K562 (cell line): Measurements from ENCODE around the gene ZFP62. TPM values are rescaled to one million over a fixed set of nuclear protein-coding genes. Genes with fewer than 3 reads are reported as not detected.

Experiments used
- BMI1 ChIP-seq: fragments of 150-350 bp; IDR thresholded peaks from 2 replicates; pipeline ENCODE4 v1.6.1; 2014; ENCODE audit warnings: low read length
- ETS1 ChIP-seq: conservative IDR thresholded peaks from 2 replicates; pipeline ENCODE4 v1.6.1; 2011; ENCODE audit warnings: low read depth, mild to moderate bottlenecking, low read length; ENCODE audit not compliant: control insufficient read depth
- MECOM ChIP-seq: fragments of 250-450 bp; sonication (Bioruptor Pico); IDR thresholded peaks from 2 replicates; pipeline ENCODE4 v1.8.0; 2022; ENCODE audit warnings: inconsistent platforms
- NKRF ChIP-seq: fragments of 450-650 bp; IDR thresholded peaks from 2 replicates; pipeline ENCODE4 v1.6.1; 2016; ENCODE audit warnings: borderline replicate concordance
- PPARD ChIP-seq: fragments of 250-450 bp; sonication (Bioruptor Pico); IDR thresholded peaks from 2 replicates; pipeline ENCODE4 v1.8.0; 2022; ENCODE audit warnings: inconsistent platforms, mild to moderate bottlenecking, moderate library complexity
- RFX7 ChIP-seq: fragments of 250-450 bp; sonication (Bioruptor Pico); IDR thresholded peaks from 2 replicates; pipeline ENCODE4 v1.5.1; 2021; ENCODE audit warnings: mild to moderate bottlenecking
- TAF7 ChIP-seq: fragments of 450-650 bp; IDR thresholded peaks from 2 replicates; pipeline ENCODE4 v1.6.1; 2016; ENCODE audit warnings: missing genetic modification characterization, missing compliant biosample characterization
- ZC3H8 ChIP-seq: fragments of 450-650 bp; IDR thresholded peaks from 2 replicates; pipeline ENCODE4 v1.6.1; 2017
- ZNF384 ChIP-seq: IDR thresholded peaks from 2 replicates; pipeline ENCODE4 v1.6.1; 2012; ENCODE audit warnings: low read depth, low read length, improper control_type of control experiment
- polyA plus RNA-seq, 8 experiments: library from polyadenylated mRNA; depleted of rRNA in 4 of 8; stranded (reverse) in 5 of 8; unstranded in 3 of 8; fragments of >200 nt; fragmentation: Nextera tagmentation in 2 of 8; fragmentation: Illumina TruSeq in 1 of 8; extraction: Ambion mirVana in 2 of 8; extraction: Trizol in 1 of 8; gene quantifications; 2 replicates each; pipeline versions ENCODE4 v1.2.1 to v1.2.3, GENCODE V29; 2011 to 2014; ENCODE audit warnings: inconsistent platforms in 1 of 8, missing spikeins in 1 of 8
- total RNA-seq, 7 experiments: library from RNA; depleted of rRNA in 6 of 7; stranded (reverse); fragments of >200 nt in 6 of 7; fragmentation: Illumina TruSeq in 2 of 7; extraction: Trizol in 2 of 7; gene quantifications; 2 replicates each; pipeline versions ENCODE4 v1.2.1 to v1.2.3, GENCODE V29; 2011 to 2021; ENCODE audit warnings: low replicate concordance in 1 of 7
- TF ChIP-seq, protein P1 (sequence below): fragments of 200-600 bp; sonication (generic); IDR thresholded peaks from one replicate; pipeline ENCODE4 v1.6.1; 2012; ENCODE audit warnings: mild to moderate bottlenecking, low read depth, low read length, inconsistent platforms
- TF ChIP-seq, protein P2 (sequence below): fragments of 250-450 bp; sonication (Bioruptor Pico); IDR thresholded peaks from 2 replicates; pipeline ENCODE4 v1.8.0; 2022; ENCODE audit warnings: inconsistent platforms

Gene ZFP62
- total and polyA plus RNA-seq, 9 of the 15 experiments (the other 6 are each of a cell fraction or from before 2014, with no cell fraction given): 12.2 to 37.5 (median 25.0) TPM

GRCh38 chr5:180810210-180810958, 50.7 kb downstream of the ZFP62 start (continued):
- TF ChIP-seq, protein P1, sequence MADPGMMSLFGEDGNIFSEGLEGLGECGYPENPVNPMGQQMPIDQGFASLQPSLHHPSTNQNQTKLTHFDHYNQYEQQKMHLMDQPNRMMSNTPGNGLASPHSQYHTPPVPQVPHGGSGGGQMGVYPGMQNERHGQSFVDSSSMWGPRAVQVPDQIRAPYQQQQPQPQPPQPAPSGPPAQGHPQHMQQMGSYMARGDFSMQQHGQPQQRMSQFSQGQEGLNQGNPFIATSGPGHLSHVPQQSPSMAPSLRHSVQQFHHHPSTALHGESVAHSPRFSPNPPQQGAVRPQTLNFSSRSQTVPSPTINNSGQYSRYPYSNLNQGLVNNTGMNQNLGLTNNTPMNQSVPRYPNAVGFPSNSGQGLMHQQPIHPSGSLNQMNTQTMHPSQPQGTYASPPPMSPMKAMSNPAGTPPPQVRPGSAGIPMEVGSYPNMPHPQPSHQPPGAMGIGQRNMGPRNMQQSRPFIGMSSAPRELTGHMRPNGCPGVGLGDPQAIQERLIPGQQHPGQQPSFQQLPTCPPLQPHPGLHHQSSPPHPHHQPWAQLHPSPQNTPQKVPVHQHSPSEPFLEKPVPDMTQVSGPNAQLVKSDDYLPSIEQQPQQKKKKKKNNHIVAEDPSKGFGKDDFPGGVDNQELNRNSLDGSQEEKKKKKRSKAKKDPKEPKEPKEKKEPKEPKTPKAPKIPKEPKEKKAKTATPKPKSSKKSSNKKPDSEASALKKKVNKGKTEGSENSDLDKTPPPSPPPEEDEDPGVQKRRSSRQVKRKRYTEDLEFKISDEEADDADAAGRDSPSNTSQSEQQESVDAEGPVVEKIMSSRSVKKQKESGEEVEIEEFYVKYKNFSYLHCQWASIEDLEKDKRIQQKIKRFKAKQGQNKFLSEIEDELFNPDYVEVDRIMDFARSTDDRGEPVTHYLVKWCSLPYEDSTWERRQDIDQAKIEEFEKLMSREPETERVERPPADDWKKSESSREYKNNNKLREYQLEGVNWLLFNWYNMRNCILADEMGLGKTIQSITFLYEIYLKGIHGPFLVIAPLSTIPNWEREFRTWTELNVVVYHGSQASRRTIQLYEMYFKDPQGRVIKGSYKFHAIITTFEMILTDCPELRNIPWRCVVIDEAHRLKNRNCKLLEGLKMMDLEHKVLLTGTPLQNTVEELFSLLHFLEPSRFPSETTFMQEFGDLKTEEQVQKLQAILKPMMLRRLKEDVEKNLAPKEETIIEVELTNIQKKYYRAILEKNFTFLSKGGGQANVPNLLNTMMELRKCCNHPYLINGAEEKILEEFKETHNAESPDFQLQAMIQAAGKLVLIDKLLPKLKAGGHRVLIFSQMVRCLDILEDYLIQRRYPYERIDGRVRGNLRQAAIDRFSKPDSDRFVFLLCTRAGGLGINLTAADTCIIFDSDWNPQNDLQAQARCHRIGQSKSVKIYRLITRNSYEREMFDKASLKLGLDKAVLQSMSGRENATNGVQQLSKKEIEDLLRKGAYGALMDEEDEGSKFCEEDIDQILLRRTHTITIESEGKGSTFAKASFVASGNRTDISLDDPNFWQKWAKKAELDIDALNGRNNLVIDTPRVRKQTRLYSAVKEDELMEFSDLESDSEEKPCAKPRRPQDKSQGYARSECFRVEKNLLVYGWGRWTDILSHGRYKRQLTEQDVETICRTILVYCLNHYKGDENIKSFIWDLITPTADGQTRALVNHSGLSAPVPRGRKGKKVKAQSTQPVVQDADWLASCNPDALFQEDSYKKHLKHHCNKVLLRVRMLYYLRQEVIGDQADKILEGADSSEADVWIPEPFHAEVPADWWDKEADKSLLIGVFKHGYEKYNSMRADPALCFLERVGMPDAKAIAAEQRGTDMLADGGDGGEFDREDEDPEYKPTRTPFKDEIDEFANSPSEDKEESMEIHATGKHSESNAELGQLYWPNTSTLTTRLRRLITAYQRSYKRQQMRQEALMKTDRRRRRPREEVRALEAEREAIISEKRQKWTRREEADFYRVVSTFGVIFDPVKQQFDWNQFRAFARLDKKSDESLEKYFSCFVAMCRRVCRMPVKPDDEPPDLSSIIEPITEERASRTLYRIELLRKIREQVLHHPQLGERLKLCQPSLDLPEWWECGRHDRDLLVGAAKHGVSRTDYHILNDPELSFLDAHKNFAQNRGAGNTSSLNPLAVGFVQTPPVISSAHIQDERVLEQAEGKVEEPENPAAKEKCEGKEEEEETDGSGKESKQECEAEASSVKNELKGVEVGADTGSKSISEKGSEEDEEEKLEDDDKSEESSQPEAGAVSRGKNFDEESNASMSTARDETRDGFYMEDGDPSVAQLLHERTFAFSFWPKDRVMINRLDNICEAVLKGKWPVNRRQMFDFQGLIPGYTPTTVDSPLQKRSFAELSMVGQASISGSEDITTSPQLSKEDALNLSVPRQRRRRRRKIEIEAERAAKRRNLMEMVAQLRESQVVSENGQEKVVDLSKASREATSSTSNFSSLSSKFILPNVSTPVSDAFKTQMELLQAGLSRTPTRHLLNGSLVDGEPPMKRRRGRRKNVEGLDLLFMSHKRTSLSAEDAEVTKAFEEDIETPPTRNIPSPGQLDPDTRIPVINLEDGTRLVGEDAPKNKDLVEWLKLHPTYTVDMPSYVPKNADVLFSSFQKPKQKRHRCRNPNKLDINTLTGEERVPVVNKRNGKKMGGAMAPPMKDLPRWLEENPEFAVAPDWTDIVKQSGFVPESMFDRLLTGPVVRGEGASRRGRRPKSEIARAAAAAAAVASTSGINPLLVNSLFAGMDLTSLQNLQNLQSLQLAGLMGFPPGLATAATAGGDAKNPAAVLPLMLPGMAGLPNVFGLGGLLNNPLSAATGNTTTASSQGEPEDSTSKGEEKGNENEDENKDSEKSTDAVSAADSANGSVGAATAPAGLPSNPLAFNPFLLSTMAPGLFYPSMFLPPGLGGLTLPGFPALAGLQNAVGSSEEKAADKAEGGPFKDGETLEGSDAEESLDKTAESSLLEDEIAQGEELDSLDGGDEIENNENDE: no peak
- TF ChIP-seq NKRF (peak; percentile 61; the same call in 1 of the 2 replicates), BMI1 (no peak), ZNF384 (0 out of 2 replicates have a peak, but pooled peaks have one; percentile 29), PPARD (CRISPR knock-in tag) (no peak), TAF7 (tag) (peak; percentile 81; the same call in 1 of the 2 replicates), MECOM (CRISPR knock-in tag) (no peak), RFX7 (no peak), ETS1 (0 out of 2 replicates have a peak, but pooled peaks have one; percentile 32), ZC3H8 (no peak)
- TF ChIP-seq, protein P2, sequence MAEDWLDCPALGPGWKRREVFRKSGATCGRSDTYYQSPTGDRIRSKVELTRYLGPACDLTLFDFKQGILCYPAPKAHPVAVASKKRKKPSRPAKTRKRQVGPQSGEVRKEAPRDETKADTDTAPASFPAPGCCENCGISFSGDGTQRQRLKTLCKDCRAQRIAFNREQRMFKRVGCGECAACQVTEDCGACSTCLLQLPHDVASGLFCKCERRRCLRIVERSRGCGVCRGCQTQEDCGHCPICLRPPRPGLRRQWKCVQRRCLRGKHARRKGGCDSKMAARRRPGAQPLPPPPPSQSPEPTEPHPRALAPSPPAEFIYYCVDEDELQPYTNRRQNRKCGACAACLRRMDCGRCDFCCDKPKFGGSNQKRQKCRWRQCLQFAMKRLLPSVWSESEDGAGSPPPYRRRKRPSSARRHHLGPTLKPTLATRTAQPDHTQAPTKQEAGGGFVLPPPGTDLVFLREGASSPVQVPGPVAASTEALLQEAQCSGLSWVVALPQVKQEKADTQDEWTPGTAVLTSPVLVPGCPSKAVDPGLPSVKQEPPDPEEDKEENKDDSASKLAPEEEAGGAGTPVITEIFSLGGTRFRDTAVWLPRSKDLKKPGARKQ (CRISPR knock-in tag): no peak
